Measurements from ENCODE around the gene DNTTIP2. TPM values are rescaled to one million over a fixed set of nuclear protein-coding genes. Genes with fewer than 3 reads are reported as not detected.

Gene DNTTIP2
- total RNA-seq, 1 donor from 2014 or later = 55.3 TPM

DNA sequence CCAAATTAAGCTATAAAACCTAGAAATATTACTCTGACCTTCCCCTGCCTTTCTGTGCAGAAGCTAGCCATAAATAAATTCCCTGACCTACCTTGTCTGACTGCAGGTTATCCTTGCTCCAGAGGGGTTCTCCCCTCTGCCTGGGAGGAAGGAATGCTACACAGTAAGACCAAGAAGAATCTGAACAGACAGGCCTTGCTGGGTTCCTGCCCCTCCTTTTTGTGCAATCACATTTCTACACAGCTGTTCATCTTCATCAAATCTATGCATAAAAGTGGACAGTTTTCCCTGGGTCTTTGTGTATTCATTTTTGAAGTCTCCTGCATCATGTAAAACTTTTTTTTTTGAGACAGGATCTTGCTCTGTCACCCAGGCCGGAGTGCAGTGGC is 50.6 kb downstream of the DNTTIP2 start:
- H4K20me1 ChIP-seq (ENCODE audit: insufficient read depth, low read length) = no peaks in the 10 kb centered on the region
- peaks cover 5% of the 10 kb centered on the region for H3K4me1 ChIP-seq (ENCODE audit: insufficient read depth, low read length)
- Mint-ChIP-seq H3K4me1 (ENCODE audit: low read depth, unreplicated experiment) (peaks cover 19% of the 10 kb centered on the region), H3K36me3 (ENCODE audit: low read depth, unreplicated experiment) (peaks cover 26% of the 10 kb centered on the region), H3K9me3 (ENCODE audit: unreplicated experiment) (peaks cover 23% of the 10 kb centered on the region), H3K4me3 (ENCODE audit: unreplicated experiment) (peak overlapping the region; percentile 21), H3K27me3 (ENCODE audit: low read depth, unreplicated experiment) (peaks cover 4% of the 10 kb centered on the region), H3K27ac (ENCODE audit: unreplicated experiment) (peak overlapping the region; percentile 23)
- no peaks in the 10 kb centered on the region for H3K79me2 ChIP-seq (ENCODE audit: insufficient read depth, low read length)
- no peaks in the 10 kb centered on the region for H3K27me3 ChIP-seq (ENCODE audit: insufficient read depth, low read length)
- FAIRE-seq (no peak), DNase-seq (ENCODE audit: low read depth) (no peak)
- no peak overlapping the region for H3K4me2 ChIP-seq (ENCODE audit: low read length)
- no peak overlapping the region for H3K9ac ChIP-seq (ENCODE audit: low read length)
- H3K9me3 ChIP-seq (ENCODE audit: insufficient read depth, low read depth, low read length) = no peaks in the 10 kb centered on the region
- H3K27ac ChIP-seq (ENCODE audit: low read depth, low read length) = no peak overlapping the region
- H2AFZ ChIP-seq (ENCODE audit: low read depth, low read length) = no peak overlapping the region
- H3K36me3 ChIP-seq (ENCODE audit: insufficient read depth, low read length) = no peaks in the 10 kb centered on the region
- H3K4me3 ChIP-seq (ENCODE audit: insufficient read depth, low read depth, low read length) = no peak overlapping the region
- TF ChIP-seq, protein P1, sequence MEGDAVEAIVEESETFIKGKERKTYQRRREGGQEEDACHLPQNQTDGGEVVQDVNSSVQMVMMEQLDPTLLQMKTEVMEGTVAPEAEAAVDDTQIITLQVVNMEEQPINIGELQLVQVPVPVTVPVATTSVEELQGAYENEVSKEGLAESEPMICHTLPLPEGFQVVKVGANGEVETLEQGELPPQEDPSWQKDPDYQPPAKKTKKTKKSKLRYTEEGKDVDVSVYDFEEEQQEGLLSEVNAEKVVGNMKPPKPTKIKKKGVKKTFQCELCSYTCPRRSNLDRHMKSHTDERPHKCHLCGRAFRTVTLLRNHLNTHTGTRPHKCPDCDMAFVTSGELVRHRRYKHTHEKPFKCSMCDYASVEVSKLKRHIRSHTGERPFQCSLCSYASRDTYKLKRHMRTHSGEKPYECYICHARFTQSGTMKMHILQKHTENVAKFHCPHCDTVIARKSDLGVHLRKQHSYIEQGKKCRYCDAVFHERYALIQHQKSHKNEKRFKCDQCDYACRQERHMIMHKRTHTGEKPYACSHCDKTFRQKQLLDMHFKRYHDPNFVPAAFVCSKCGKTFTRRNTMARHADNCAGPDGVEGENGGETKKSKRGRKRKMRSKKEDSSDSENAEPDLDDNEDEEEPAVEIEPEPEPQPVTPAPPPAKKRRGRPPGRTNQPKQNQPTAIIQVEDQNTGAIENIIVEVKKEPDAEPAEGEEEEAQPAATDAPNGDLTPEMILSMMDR (IDR thresholded peaks at IDR 0.05; ENCODE audit: insufficient read depth, low read depth, low read length) = no peak
- TF ChIP-seq EZH2 (IDR thresholded peaks at IDR 0.05; ENCODE audit: insufficient read depth, low read length) = no peak

DNA sequence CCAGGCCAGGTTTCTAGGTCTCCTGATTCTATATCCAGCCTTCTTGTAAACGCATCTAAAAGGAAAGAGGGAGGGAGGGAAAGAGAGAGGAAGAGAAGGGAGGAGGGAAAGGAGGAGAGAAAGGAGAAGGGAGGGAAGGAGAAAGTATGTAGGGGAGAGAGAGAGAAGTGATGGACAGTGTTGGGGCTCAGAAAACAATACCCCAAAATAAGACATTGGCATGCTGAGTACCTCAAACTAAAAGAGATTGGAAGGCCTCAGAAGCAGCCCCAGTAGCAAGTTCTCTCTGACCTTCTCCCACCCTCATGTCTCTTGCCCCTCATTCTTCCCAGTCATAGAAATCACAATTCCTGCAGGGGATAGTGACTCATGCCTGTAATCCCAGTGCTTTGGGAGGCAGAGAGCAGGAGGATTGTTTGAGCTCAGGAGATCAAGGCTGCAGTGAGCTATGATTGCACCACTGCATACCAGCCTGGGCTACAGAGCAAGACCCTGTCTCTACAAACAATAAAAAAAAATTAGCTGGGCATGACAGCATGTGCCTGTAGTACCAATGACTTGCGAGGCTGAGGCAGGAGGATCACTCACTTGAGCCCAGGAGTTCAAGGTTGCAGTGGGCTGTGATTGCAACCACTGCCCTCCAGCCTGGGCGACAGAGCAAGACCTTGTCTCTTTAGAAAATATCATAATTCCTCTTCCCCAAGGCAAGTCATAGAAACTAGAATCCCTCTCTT is 51.2 kb downstream of the DNTTIP2 start:
- peak overlapping the region; percentile 23 for H3K27ac Mint-ChIP-seq (ENCODE audit: unreplicated experiment)
- H3K27me3 Mint-ChIP-seq (ENCODE audit: low read depth, unreplicated experiment) = peaks cover 4% of the 10 kb centered on the region
- Histone ChIP-seq H3K4me2 (ENCODE audit: low read length) (no peak overlapping the region), H3K9ac (ENCODE audit: low read length) (no peak overlapping the region), H3K4me1 (ENCODE audit: insufficient read depth, low read length) (peaks cover 5% of the 10 kb centered on the region), H3K9me3 (ENCODE audit: insufficient read depth, low read depth, low read length) (no peaks in the 10 kb centered on the region), H2AFZ (ENCODE audit: low read depth, low read length) (no peak overlapping the region), H3K4me3 (ENCODE audit: insufficient read depth, low read depth, low read length) (no peak overlapping the region), H3K79me2 (ENCODE audit: insufficient read depth, low read length) (no peaks in the 10 kb centered on the region), H3K27me3 (ENCODE audit: insufficient read depth, low read length) (no peaks in the 10 kb centered on the region), H3K36me3 (ENCODE audit: insufficient read depth, low read length) (no peaks in the 10 kb centered on the region), H4K20me1 (ENCODE audit: insufficient read depth, low read length) (no peaks in the 10 kb centered on the region), H3K27ac (ENCODE audit: low read depth, low read length) (no peak overlapping the region)
- no peak for FAIRE-seq
- peaks cover 19% of the 10 kb centered on the region for H3K4me1 Mint-ChIP-seq (ENCODE audit: low read depth, unreplicated experiment)
- TF ChIP-seq EZH2 (IDR thresholded peaks at IDR 0.05; ENCODE audit: insufficient read depth, low read length) = no peak
- TF ChIP-seq, protein P1 (IDR thresholded peaks at IDR 0.05; ENCODE audit: insufficient read depth, low read depth, low read length) = no peak
- peaks cover 19% of the 10 kb centered on the region for H3K9me3 Mint-ChIP-seq (ENCODE audit: unreplicated experiment)
- peaks cover 21% of the 10 kb centered on the region for H3K36me3 Mint-ChIP-seq (ENCODE audit: low read depth, unreplicated experiment)
- DNase-seq (ENCODE audit: low read depth) = no peak
- peak overlapping the region; percentile 21 for H3K4me3 Mint-ChIP-seq (ENCODE audit: unreplicated experiment)

DNA sequence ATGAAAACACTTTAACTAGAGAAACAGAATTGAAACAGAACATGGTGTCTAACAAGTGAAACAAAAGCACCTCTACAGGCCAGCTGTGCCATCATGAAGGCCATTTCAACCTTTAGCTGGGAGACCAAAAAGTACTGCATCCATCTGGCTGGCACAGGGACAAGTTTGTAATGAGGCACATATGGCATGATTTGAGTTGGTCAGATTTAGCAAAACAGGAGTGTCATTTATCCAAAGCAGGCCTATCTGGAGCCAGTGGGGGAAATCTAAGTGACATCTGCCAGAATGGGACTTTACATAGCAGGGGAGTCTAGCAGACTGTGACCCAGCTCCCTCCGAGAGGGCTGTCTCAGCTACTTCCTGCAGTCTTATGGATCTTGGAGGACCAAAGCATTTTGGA is 51.9 kb downstream of the DNTTIP2 start:
- FAIRE-seq = no peak
- TF ChIP-seq, protein P1 (IDR thresholded peaks at IDR 0.05; ENCODE audit: insufficient read depth, low read depth, low read length) = no peak
- no peak for TF ChIP-seq EZH2 (IDR thresholded peaks at IDR 0.05; ENCODE audit: insufficient read depth, low read length)
- peaks cover 4% of the 10 kb centered on the region for H3K27me3 Mint-ChIP-seq (ENCODE audit: low read depth, unreplicated experiment)
- Histone ChIP-seq H2AFZ (ENCODE audit: low read depth, low read length) (no peak overlapping the region), H3K79me2 (ENCODE audit: insufficient read depth, low read length) (no peaks in the 10 kb centered on the region), H4K20me1 (ENCODE audit: insufficient read depth, low read length) (no peaks in the 10 kb centered on the region), H3K27ac (ENCODE audit: low read depth, low read length) (no peak overlapping the region), H3K4me1 (ENCODE audit: insufficient read depth, low read length) (peaks cover 5% of the 10 kb centered on the region), H3K4me2 (ENCODE audit: low read length) (no peak overlapping the region), H3K4me3 (ENCODE audit: insufficient read depth, low read depth, low read length) (no peak overlapping the region), H3K9ac (ENCODE audit: low read length) (no peak overlapping the region), H3K36me3 (ENCODE audit: insufficient read depth, low read length) (no peaks in the 10 kb centered on the region), H3K27me3 (ENCODE audit: insufficient read depth, low read length) (no peaks in the 10 kb centered on the region), H3K9me3 (ENCODE audit: insufficient read depth, low read depth, low read length) (no peaks in the 10 kb centered on the region)
- H3K4me1 Mint-ChIP-seq (ENCODE audit: low read depth, unreplicated experiment) = peaks cover 22% of the 10 kb centered on the region
- no peak overlapping the region for H3K4me3 Mint-ChIP-seq (ENCODE audit: unreplicated experiment)
- H3K36me3 Mint-ChIP-seq (ENCODE audit: low read depth, unreplicated experiment) = peaks cover 15% of the 10 kb centered on the region
- no peak overlapping the region for H3K27ac Mint-ChIP-seq (ENCODE audit: unreplicated experiment)
- DNase-seq (ENCODE audit: low read depth) = no peak
- H3K9me3 Mint-ChIP-seq (ENCODE audit: unreplicated experiment) = peaks cover 18% of the 10 kb centered on the region
